Activated CD4-positive, alpha-beta T cell treated with anti-CD3 and anti-CD28 coated beads for 48 hours (primary cell): ENCODE measurements around the gene NFIX.

Experiments
- DNase-seq: peaks from one replicate; pipeline ENCODE4 v3.0.0-alpha.2; 2020

Gene NFIX

GRCh38 chr19:13115936-13116281 is 120.6 kb downstream of the NFIX start:
- DNase-seq: peak; percentile 27

- DNase-seq: peak; percentile 96
These were observed 121.3 kb downstream of the NFIX start, which contains the start of gene TRMT1 for GRCh38 chr19:13116282-13117175. TSS of gene TRMT1 (minus strand) at chr19:13116740. CDS start at chr19:13116399, 341 bp downstream.

GRCh38 chr19:13117176-13117771 is 122.0 kb downstream of the NFIX start:
- no peak for DNase-seq

- DNase-seq: peak; percentile 93
These were observed 122.6 kb downstream of the NFIX start, which contains the start of gene NACC1 for GRCh38 chr19:13117772-13118423. TSS of gene NACC1 (plus strand) at chr19:13118264. CDS start at chr19:13135208, 16,944 bp downstream.

- DNase-seq: peak; percentile 60
These were observed 123.3 kb downstream of the NFIX start for GRCh38 chr19:13118424-13119193.

- DNase-seq: no peak
These were observed 124.4 kb downstream of the NFIX start for GRCh38 chr19:13119627-13120026.

- DNase-seq: no peak
These were observed 124.8 kb downstream of the NFIX start for GRCh38 chr19:13120031-13120430.

GRCh38 chr19:13120817-13121216 is 125.5 kb downstream of the NFIX start:
- DNase-seq: no peak

GRCh38 chr19:13121551-13122274 is 126.4 kb downstream of the NFIX start:
- DNase-seq: no peak

GRCh38 chr19:13122275-13122878 is 127.1 kb downstream of the NFIX start:
- DNase-seq: no peak

GRCh38 chr19:13122980-13123957 is 128.0 kb downstream of the NFIX start:
- no peak for DNase-seq

- DNase-seq: no peak
These were observed 131.8 kb downstream of the NFIX start for GRCh38 chr19:13127051-13127450.

GRCh38 chr19:13127811-13128575 is 132.7 kb downstream of the NFIX start:
- no peak for DNase-seq

GRCh38 chr19:13128583-13128982 is 133.3 kb downstream of the NFIX start:
- DNase-seq: no peak

- DNase-seq: no peak
These were observed 134.1 kb downstream of the NFIX start for GRCh38 chr19:13129384-13129783.

GRCh38 chr19:13130886-13131490 is 135.7 kb downstream of the NFIX start:
- no peak for DNase-seq

GRCh38 chr19:13132471-13133180 is 137.4 kb downstream of the NFIX start:
- peak; percentile 82 for DNase-seq

- no peak for DNase-seq
These were observed 138.1 kb downstream of the NFIX start for GRCh38 chr19:13133241-13133870.
